ENCODE data around the gene DACT1. TPM values are rescaled to one million over a fixed set of nuclear protein-coding genes. Genes with fewer than 3 reads are reported as not detected.

DACT1 gene
- total RNA-seq, 2 experiments from 2014 or later = not detected

DNA sequence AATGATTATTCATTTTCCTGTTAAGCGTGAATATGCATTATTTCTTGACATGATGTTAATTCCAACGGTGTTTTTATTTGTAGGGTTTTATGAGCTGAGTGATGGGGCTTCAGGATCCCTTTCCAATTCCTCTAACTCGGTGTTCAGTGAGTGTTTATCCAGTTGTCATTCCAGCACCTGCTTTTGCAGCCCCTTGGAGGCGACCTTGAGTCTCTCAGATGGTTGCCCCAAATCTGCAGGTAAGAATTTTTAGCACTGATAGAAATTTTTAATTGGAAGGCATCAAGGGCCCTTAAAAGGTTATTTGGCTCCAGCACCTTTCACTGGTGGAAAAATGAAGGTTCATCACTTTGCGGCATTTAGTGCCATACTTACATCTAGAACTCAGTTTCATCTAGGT, 3.7 kb downstream of the DACT1 start:
- DNase-seq (ENCODE audit: low spot score) = no peak
- H2AFZ ChIP-seq (ENCODE audit: low read length) = no peak overlapping the region
- no peak overlapping the region for H3K27ac ChIP-seq (ENCODE audit: low read depth, low read length, poor library complexity, severe bottlenecking)
- no TSS peak for BruUV-seq (replicated peaks)
- POLR2A ChIA-PET = interaction anchor here (1.3 to 1.4 kb wide), 2 partner anchors 9 to 20 kb away, joined by 3 to 4 read pairs; no protein-coding TSS in a partner anchor
- no peaks in the 10 kb centered on the region for H3K9me3 ChIP-seq (ENCODE audit: low read length)
- H3K4me2 ChIP-seq (ENCODE audit: low read length) = no peak overlapping the region
- CTCF ChIA-PET (ENCODE audit: unreplicated experiment) = no interaction called here
- H3K79me2 ChIP-seq (ENCODE audit: insufficient read depth, low read depth, low read length) = no peaks in the 10 kb centered on the region
- H3K36me3 ChIP-seq (ENCODE audit: insufficient read depth, low read length) = no peaks in the 10 kb centered on the region
- TF ChIP-seq EZH2phosphoT487 (IDR thresholded peaks at IDR 0.05; ENCODE audit: borderline replicate concordance, low read depth, low read length) = no peak
- TF ChIP-seq, protein P1, sequence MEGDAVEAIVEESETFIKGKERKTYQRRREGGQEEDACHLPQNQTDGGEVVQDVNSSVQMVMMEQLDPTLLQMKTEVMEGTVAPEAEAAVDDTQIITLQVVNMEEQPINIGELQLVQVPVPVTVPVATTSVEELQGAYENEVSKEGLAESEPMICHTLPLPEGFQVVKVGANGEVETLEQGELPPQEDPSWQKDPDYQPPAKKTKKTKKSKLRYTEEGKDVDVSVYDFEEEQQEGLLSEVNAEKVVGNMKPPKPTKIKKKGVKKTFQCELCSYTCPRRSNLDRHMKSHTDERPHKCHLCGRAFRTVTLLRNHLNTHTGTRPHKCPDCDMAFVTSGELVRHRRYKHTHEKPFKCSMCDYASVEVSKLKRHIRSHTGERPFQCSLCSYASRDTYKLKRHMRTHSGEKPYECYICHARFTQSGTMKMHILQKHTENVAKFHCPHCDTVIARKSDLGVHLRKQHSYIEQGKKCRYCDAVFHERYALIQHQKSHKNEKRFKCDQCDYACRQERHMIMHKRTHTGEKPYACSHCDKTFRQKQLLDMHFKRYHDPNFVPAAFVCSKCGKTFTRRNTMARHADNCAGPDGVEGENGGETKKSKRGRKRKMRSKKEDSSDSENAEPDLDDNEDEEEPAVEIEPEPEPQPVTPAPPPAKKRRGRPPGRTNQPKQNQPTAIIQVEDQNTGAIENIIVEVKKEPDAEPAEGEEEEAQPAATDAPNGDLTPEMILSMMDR (conservative IDR thresholded peaks at IDR 0.05; ENCODE audit: low read length) = no peak; the same call in 1 of the 2 replicates
- no peaks in the 10 kb centered on the region for H3K9me2 ChIP-seq (ENCODE audit: insufficient read depth, low read length)
- intact Hi-C loops (cut with micrococcal nuclease; ENCODE audit: unreplicated experiment) = no loop called here
- H3K4me1 ChIP-seq (ENCODE audit: insufficient read depth, low read length, poor library complexity, severe bottlenecking) = no peaks in the 10 kb centered on the region
- no peaks in the 10 kb centered on the region for H4K20me1 ChIP-seq (ENCODE audit: insufficient read depth, low read length)
- H3K4me3 ChIP-seq (ENCODE audit: low read depth, low read length, poor library complexity, severe bottlenecking) = no peak overlapping the region

- CTCF ChIA-PET (ENCODE audit: unreplicated experiment) = interaction anchor here (0.6 kb wide), 1 partner anchor 143 kb away, joined by 3 read pairs; no protein-coding TSS in a partner anchor
- no TSS peak for BruUV-seq (replicated peaks)
Measured at GRCh38 chr14:58643366-58643765, 5.6 kb downstream of the DACT1 start.

DNA sequence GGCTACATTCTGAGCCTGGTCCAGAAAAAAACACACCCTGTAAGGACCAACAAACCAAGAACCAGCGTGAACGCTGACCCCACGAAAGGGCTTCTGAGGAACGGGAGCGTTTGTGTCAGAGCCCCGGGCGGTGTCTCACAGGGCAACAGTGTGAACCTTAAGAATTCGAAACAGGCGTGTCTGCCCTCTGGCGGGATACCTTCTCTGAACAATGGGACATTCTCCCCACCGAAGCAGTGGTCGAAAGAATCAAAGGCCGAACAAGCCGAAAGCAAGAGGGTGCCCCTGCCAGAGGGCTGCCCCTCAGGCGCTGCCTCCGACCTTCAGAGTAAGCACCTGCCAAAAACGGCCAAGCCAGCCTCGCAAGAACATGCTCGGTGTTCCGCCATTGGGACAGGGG, 7.9 kb downstream of the DACT1 start:
- no peak for DNase-seq (ENCODE audit: low spot score)

More at GRCh38 chr14:58643366-58643765, 5.6 kb downstream of the DACT1 start:
- H2AFZ ChIP-seq (ENCODE audit: low read length) = no peak overlapping the region
- H3K4me2 ChIP-seq (ENCODE audit: low read length) = no peak overlapping the region
- no peak for DNase-seq (ENCODE audit: low spot score)
- H4K20me1 ChIP-seq (ENCODE audit: insufficient read depth, low read length) = no peaks in the 10 kb centered on the region
- H3K4me1 ChIP-seq (ENCODE audit: insufficient read depth, low read length, poor library complexity, severe bottlenecking) = no peaks in the 10 kb centered on the region
- no peaks in the 10 kb centered on the region for H3K9me3 ChIP-seq (ENCODE audit: low read length)
- H3K79me2 ChIP-seq (ENCODE audit: insufficient read depth, low read depth, low read length) = no peaks in the 10 kb centered on the region
- TF ChIP-seq EZH2phosphoT487 (IDR thresholded peaks at IDR 0.05; ENCODE audit: borderline replicate concordance, low read depth, low read length) = no peak
- TF ChIP-seq, protein P1 (conservative IDR thresholded peaks at IDR 0.05; ENCODE audit: low read length) = no peak
- no peak overlapping the region for H3K27ac ChIP-seq (ENCODE audit: low read depth, low read length, poor library complexity, severe bottlenecking)
- no peaks in the 10 kb centered on the region for H3K36me3 ChIP-seq (ENCODE audit: insufficient read depth, low read length)
- H3K4me3 ChIP-seq (ENCODE audit: low read depth, low read length, poor library complexity, severe bottlenecking) = no peak overlapping the region
- intact Hi-C loops (cut with micrococcal nuclease; ENCODE audit: unreplicated experiment) = no loop called here
- POLR2A ChIA-PET = interaction anchor here (0.6 to 0.8 kb wide), 4 partner anchors 8 to 1893 kb away, joined by 3 to 7 read pairs (median 4); no protein-coding TSS in a partner anchor
- H3K9me2 ChIP-seq (ENCODE audit: insufficient read depth, low read length) = no peaks in the 10 kb centered on the region

More for the DNA sequence above, 7.9 kb downstream of the DACT1 start:
- Histone ChIP-seq H3K9me2 (ENCODE audit: insufficient read depth, low read length) (no peaks in the 10 kb centered on the region), H3K36me3 (ENCODE audit: insufficient read depth, low read length) (no peaks in the 10 kb centered on the region), H4K20me1 (ENCODE audit: insufficient read depth, low read length) (no peaks in the 10 kb centered on the region), H3K79me2 (ENCODE audit: insufficient read depth, low read depth, low read length) (no peaks in the 10 kb centered on the region), H3K4me3 (ENCODE audit: low read depth, low read length, poor library complexity, severe bottlenecking) (no peak overlapping the region), H3K4me2 (ENCODE audit: low read length) (no peak overlapping the region), H3K4me1 (ENCODE audit: insufficient read depth, low read length, poor library complexity, severe bottlenecking) (no peaks in the 10 kb centered on the region), H2AFZ (ENCODE audit: low read length) (no peak overlapping the region), H3K27ac (ENCODE audit: low read depth, low read length, poor library complexity, severe bottlenecking) (no peak overlapping the region), H3K9me3 (ENCODE audit: low read length) (no peaks in the 10 kb centered on the region)
- TF ChIP-seq, protein P1 (conservative IDR thresholded peaks at IDR 0.05; ENCODE audit: low read length) = no peak
- no peak for TF ChIP-seq EZH2phosphoT487 (IDR thresholded peaks at IDR 0.05; ENCODE audit: borderline replicate concordance, low read depth, low read length)
- CTCF ChIA-PET (ENCODE audit: unreplicated experiment) = no interaction called here
- intact Hi-C loops (cut with micrococcal nuclease; ENCODE audit: unreplicated experiment) = no loop called here
- no TSS peak for BruUV-seq (replicated peaks)
- POLR2A ChIA-PET = no interaction called here

Data from OCI-LY7 (cell line).